Measurements from ENCODE around the gene PRG2.
"Not testable (repeated sequence)": the region's sequence is repeated elsewhere in the genome, so short reads cannot be mapped to it uniquely, and the experiment has no call there.

PRG2 gene

GRCh38 chr11:57368106-57368844 is 22.2 kb downstream of the PRG2 start:
- no peak for DNase-seq (ENCODE audit: low read depth)

GRCh38 chr11:57364851-57365660 is 25.4 kb downstream of the PRG2 start:
- no peak for DNase-seq (ENCODE audit: low read depth)

GRCh38 chr11:57363131-57364080 is 27.0 kb downstream of the PRG2 start:
- DNase-seq (ENCODE audit: low read depth) = no peak

- no peak for DNase-seq (ENCODE audit: low read depth)
Observed at GRCh38 chr11:57361926-57362325, 28.5 kb downstream of the PRG2 start.

GRCh38 chr11:57361420-57361819 is 29.0 kb downstream of the PRG2 start:
- DNase-seq (ENCODE audit: low read depth) = not testable (repeated sequence)

- no peak for DNase-seq (ENCODE audit: low read depth)
Observed at GRCh38 chr11:57360991-57361390, 29.5 kb downstream of the PRG2 start.

GRCh38 chr11:57359896-57360690 is 30.4 kb downstream of the PRG2 start:
- DNase-seq (ENCODE audit: low read depth) = no peak

GRCh38 chr11:57359396-57359795 is 31.1 kb downstream of the PRG2 start:
- no peak for DNase-seq (ENCODE audit: low read depth)

- DNase-seq (ENCODE audit: low read depth) = no peak
Observed at GRCh38 chr11:57358991-57359390, 31.5 kb downstream of the PRG2 start.

- DNase-seq (ENCODE audit: low read depth) = no peak
Observed at GRCh38 chr11:57358543-57358961, 31.9 kb downstream of the PRG2 start.

GRCh38 chr11:57357856-57358255 is 32.6 kb downstream of the PRG2 start:
- DNase-seq (ENCODE audit: low read depth) = no peak

GRCh38 chr11:57357310-57357709 is 33.1 kb downstream of the PRG2 start:
- DNase-seq (ENCODE audit: low read depth) = no peak

- no peak for DNase-seq (ENCODE audit: low read depth)
Observed at GRCh38 chr11:57356268-57356667, 34.2 kb downstream of the PRG2 start.

GRCh38 chr11:57354699-57355098 is 35.8 kb downstream of the PRG2 start:
- no peak for DNase-seq (ENCODE audit: low read depth)

GRCh38 chr11:57353852-57354251 is 36.6 kb downstream of the PRG2 start:
- no peak for DNase-seq (ENCODE audit: low read depth)

- DNase-seq (ENCODE audit: low read depth) = no peak
Observed at GRCh38 chr11:57353446-57353845, 37.0 kb downstream of the PRG2 start.

- no peak for DNase-seq (ENCODE audit: low read depth)
Observed at GRCh38 chr11:57353036-57353435, 37.4 kb downstream of the PRG2 start.

- no peak for DNase-seq (ENCODE audit: low read depth)
Observed at GRCh38 chr11:57349491-57350274, 40.8 kb downstream of the PRG2 start.

- DNase-seq (ENCODE audit: low read depth) = no peak
Observed at GRCh38 chr11:57348636-57349313, 41.7 kb downstream of the PRG2 start.

GRCh38 chr11:57348052-57348451 is 42.4 kb downstream of the PRG2 start:
- DNase-seq (ENCODE audit: low read depth) = no peak
